Endodermal cell (in vitro differentiated cells): Measurements from ENCODE around the gene MOV10L1. TPM values are rescaled to one million over a fixed set of nuclear protein-coding genes. Genes with fewer than 3 reads are reported as not detected.

Experiments
- DNase-seq: peaks from one replicate; pipeline ENCODE4 v3.0.0-alpha.2; 2017
- H3K27ac ChIP-seq: 2 replicates; pipeline ENCODE4 v1.5.1; 2013; ENCODE audit warnings: mild to moderate bottlenecking, low read depth, low read length, moderate library complexity
- H3K27me3 ChIP-seq: 2 replicates; pipeline ENCODE4 v1.6.1; 2013; ENCODE audit warnings: mild to moderate bottlenecking, low read length, moderate library complexity; ENCODE audit not compliant: insufficient read depth, control insufficient read depth, poor library complexity, severe bottlenecking
- H3K36me3 ChIP-seq: 2 replicates; pipeline ENCODE4 v1.7.0; 2013; ENCODE audit warnings: mild to moderate bottlenecking, low read length, moderate library complexity; ENCODE audit not compliant: control insufficient read depth, insufficient read depth
- H3K4me1 ChIP-seq: one replicate; pipeline ENCODE4 v1.7.0; 2013; ENCODE audit warnings: low read length; ENCODE audit not compliant: control insufficient read depth, insufficient read depth
- H3K4me3 ChIP-seq: 2 replicates; pipeline ENCODE4 v1.5.1; 2013; ENCODE audit warnings: mild to moderate bottlenecking, low read length, moderate library complexity
- H3K9ac ChIP-seq: 2 replicates; pipeline ENCODE4 v1.6.1; 2013; ENCODE audit warnings: mild to moderate bottlenecking, low read length, moderate library complexity; ENCODE audit not compliant: poor library complexity, severe bottlenecking; ENCODE audit errors: extremely low read depth
- H3K9me3 ChIP-seq: 2 replicates; pipeline ENCODE4 v1.6.1; 2013; ENCODE audit warnings: mild to moderate bottlenecking, low read length, moderate library complexity; ENCODE audit not compliant: control insufficient read depth
- H3K27ac Mint-ChIP-seq: 2 replicates; pipeline ENCODE4 v1.8.0; 2020; ENCODE audit warnings: mixed read lengths
- H3K27me3 Mint-ChIP-seq: 2 replicates; pipeline ENCODE4 v1.8.0; 2021; ENCODE audit warnings: mild to moderate bottlenecking, mixed read lengths; ENCODE audit not compliant: insufficient read depth
- H3K36me3 Mint-ChIP-seq: 2 replicates; pipeline ENCODE4 v1.8.0; 2020; ENCODE audit warnings: low read depth, mixed read lengths
- H3K4me1 Mint-ChIP-seq: 2 replicates; pipeline ENCODE4 v1.8.0; 2020; ENCODE audit warnings: mixed read lengths
- H3K4me3 Mint-ChIP-seq: 2 replicates; pipeline ENCODE4 v1.8.0; 2020; ENCODE audit warnings: mild to moderate bottlenecking, moderate library complexity, mixed read lengths
- H3K9me3 Mint-ChIP-seq: 2 replicates; pipeline ENCODE4 v1.8.0; 2020; ENCODE audit warnings: mild to moderate bottlenecking, mixed read lengths
- CTCF ChIP-seq: fragments of 200-600 bp; sonication (generic); conservative IDR thresholded peaks from 2 replicates; pipeline ENCODE4 v1.5.0; 2021; ENCODE audit warnings: antibody characterized with exemption, mild to moderate bottlenecking
- WGBS, 2 experiments: methylation state at CpG; one replicate each; pipeline versions ENCODE4 v1.1.5 to v1.1.7; 2013; ENCODE audit warnings: missing lambda C conversion rate in 2 of 2, mixed read lengths in 1 of 2; ENCODE audit not compliant: insufficient coverage in 1 of 2, insufficient read length in 1 of 2; 5-methylcytosine and 5-hydroxymethylcytosine counted together
- total RNA-seq, 2 donors: library from RNA; stranded (reverse); fragmentation: NEBNext Ultra II Directional in 1 of 2; extraction: Animal tissue kit (Norgen Biotek cat#: 25700) in 1 of 2; gene quantifications; 2 replicates in 1 of 2; 3 replicates in 1 of 2; pipeline ENCODE4 v1.2.1, GENCODE V29; 2021

MOV10L1 gene
- total RNA-seq, 2 donors from 2014 or later = 0.31 TPM; not detected in 1

- Mint-ChIP-seq H3K9me3 (no peaks in the 10 kb centered on the region), H3K27me3 (no peaks in the 10 kb centered on the region), H3K4me3 (no peak overlapping the region), H3K4me1 (no peaks in the 10 kb centered on the region), H3K27ac (no peak overlapping the region), H3K36me3 (peaks cover 62% of the 10 kb centered on the region)
- no peak for TF ChIP-seq CTCF
- Histone ChIP-seq H3K9ac (no peak overlapping the region), H3K36me3 (peaks cover 65% of the 10 kb centered on the region), H3K4me1 (no peaks in the 10 kb centered on the region), H3K27ac (no peak overlapping the region), H3K27me3 (no peaks in the 10 kb centered on the region), H3K9me3 (peaks cover 7% of the 10 kb centered on the region), H3K4me3 (no peak overlapping the region)
- DNase-seq = no peak
- 94 to 95% methylated on average over 14 of the region's 14 CpGs for WGBS, 2 experiments
Observed at GRCh38 chr22:50211147-50211546, 121.3 kb downstream of the MOV10L1 start.

Other genes starting within 250 kb of the MOV10L1 start
- gene ZBED4, start 236.2 kb upstream of the MOV10L1 start, total RNA-seq = 10 to 100 TPM; 22.0 to 26.6 TPM
- 10 to 100 TPM; 19.7 to 26.2 TPM for gene ALG12, start 171.6 kb upstream of the MOV10L1 start, total RNA-seq
- 10 to 100 TPM; 39.8 to 62.9 TPM for gene CRELD2, start 171.4 kb upstream of the MOV10L1 start, total RNA-seq
- gene PIM3, start 129.2 kb upstream of the MOV10L1 start, total RNA-seq = 10 to 100 TPM; 31.5 to 36.6 TPM
- gene IL17REL, start 77.2 kb upstream of the MOV10L1 start, total RNA-seq = under 1 TPM in 1 of 2 donors, not detected in 1; 0.15 TPM
- under 1 TPM in 1 of 2 donors, not detected in 1; 0.20 TPM for gene TTLL8, start 31.7 kb upstream of the MOV10L1 start, total RNA-seq
- gene MLC1, start 4.6 kb upstream of the MOV10L1 start, total RNA-seq = under 1 TPM in 1 of 2 donors, not detected in 1; 0.18 TPM
- 10 to 100 TPM in 1 of 2 donors, 1 to 10 TPM in 1; 8.8 to 11.2 TPM for gene PANX2, start 80.7 kb downstream of the MOV10L1 start, total RNA-seq
- 10 to 100 TPM; 49.6 to 56.4 TPM for gene TRABD, start 95.9 kb downstream of the MOV10L1 start, total RNA-seq
- 10 to 100 TPM; 22.2 to 22.9 TPM for gene SELENOO, start 111.0 kb downstream of the MOV10L1 start, total RNA-seq
- gene TUBGCP6, start 155.0 kb downstream of the MOV10L1 start, total RNA-seq = 10 to 100 TPM; 43.7 to 46.0 TPM
- 10 to 100 TPM; 57.2 to 62.8 TPM for gene HDAC10, start 161.3 kb downstream of the MOV10L1 start, total RNA-seq
- 10 to 100 TPM; 46.5 to 57.0 TPM for gene MAPK12, start 171.7 kb downstream of the MOV10L1 start, total RNA-seq
- gene MAPK11, start 180.4 kb downstream of the MOV10L1 start, total RNA-seq = under 1 TPM; 0.33 to 0.40 TPM
- 10 to 100 TPM; 94.7 to 97.7 TPM for gene PLXNB2, start 217.6 kb downstream of the MOV10L1 start, total RNA-seq
- 10 to 100 TPM in 1 of 2 donors, 1 to 10 TPM in 1; 8.3 to 14.2 TPM for gene DENND6B, start 237.0 kb downstream of the MOV10L1 start, total RNA-seq